HG02798 (cell line): ENCODE results near the gene CDH13.

Experiments
- ATAC-seq: cut with Tn5 transposase; IDR thresholded peaks from one replicate; pipeline ENCODE4 v1.9.1; 2021; ENCODE audit warnings: mild to moderate bottlenecking; ENCODE audit not compliant: unreplicated experiment, poor library complexity

Gene CDH13

DNA sequence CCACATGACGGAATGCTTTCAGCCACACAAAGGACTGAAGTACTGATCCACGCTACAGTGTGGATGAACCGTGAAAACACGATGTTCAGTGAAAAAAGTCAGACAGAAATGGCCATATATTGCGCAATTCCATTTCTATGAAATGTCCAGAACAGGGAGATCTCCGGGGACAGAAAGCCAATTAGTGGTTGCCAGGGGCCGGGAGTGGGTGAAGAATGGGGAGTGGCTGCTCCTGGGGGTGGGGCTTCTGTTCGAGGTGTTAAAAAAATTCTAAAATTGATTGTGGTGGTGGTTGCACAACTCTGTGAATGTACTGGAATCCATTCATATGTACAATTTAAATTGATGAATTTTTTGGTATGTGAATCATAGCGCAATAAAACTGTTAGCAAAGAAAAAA is 1026.2 kb downstream of the CDH13 start:
- ATAC-seq = no peak

GRCh38 chr16:83653785-83654184 is 1027.0 kb downstream of the CDH13 start:
- ATAC-seq = no peak

DNA sequence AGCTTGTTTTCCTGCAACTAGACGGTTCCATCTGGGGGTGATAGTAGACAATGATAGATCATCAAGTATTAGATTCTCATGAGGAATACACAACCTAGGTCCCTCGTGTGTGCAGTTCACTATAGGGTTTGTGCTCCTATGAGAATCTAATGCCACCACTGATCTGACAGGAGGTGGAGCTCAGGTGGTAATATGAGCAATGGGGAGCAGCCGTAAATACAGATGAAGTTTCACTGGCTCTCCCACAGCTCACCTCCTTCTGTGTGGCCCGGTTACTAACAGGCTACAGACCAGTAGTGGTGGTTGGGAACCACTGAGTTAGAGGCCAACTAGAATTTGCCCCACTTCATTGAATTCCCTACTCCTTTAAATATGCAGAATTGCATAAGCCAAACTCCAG is 1033.5 kb downstream of the CDH13 start:
- ATAC-seq = no peak

- ATAC-seq = no peak
These were observed 1034.9 kb downstream of the CDH13 start for GRCh38 chr16:83661656-83662055.

DNA sequence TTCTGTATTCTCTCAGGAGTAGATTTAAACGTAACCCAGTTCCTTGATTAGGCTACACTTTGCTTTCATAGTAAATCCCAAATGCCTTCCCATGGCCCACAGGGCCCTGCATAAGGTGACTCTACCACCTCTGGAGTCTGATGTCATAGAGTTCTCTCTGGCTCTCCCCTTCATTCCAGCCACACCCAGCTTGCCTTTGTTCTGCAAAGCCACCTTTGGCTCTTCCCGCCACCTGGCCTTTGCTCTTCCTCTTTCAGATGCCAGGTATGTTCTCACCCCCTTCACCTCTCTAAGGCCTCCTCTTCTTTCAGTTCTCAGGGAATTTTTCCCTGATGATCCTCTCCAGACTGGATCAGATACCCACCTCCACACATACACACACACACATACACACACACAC is 1039.7 kb downstream of the CDH13 start:
- ATAC-seq = no peak

GRCh38 chr16:83669456-83669855 is 1042.7 kb downstream of the CDH13 start:
- no peak for ATAC-seq

DNA sequence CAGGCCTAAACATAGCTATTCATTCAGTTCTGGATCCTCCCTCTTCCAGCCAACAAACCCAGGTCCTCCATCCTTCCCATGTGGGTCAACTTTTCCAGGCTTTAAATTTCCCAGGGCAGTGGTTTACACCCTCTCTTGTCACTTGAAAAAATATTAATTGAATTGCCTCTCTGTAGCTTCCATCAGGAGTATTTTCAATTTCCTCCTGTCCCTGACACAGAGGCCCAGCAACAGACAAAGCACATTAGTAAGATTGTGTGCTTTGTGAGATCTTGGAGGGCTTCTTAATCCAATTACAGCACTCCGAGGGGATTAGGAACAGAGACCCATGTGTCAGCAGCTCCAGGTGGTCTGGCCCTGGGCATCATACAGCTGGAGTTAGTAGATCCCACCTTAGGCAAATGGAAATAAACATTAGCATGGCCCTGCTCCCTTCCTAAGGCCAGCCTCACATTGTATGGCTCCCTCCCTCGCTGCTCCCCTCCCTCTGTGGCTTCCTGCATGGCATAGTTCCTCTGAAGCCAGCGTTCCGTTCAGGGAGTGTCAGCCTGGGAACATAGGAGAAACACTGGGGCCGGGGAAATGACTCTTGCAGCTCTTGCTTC is 1048.3 kb downstream of the CDH13 start:
- no peak for ATAC-seq

- ATAC-seq = no peak
These were observed 1049.3 kb downstream of the CDH13 start for GRCh38 chr16:83676086-83676485.

- no peak for ATAC-seq
These were observed 1054.2 kb downstream of the CDH13 start for GRCh38 chr16:83680980-83681379.

GRCh38 chr16:83681381-83681956 is 1054.7 kb downstream of the CDH13 start:
- no peak for ATAC-seq

GRCh38 chr16:83682116-83682867 is 1055.5 kb downstream of the CDH13 start:
- ATAC-seq = no peak

DNA sequence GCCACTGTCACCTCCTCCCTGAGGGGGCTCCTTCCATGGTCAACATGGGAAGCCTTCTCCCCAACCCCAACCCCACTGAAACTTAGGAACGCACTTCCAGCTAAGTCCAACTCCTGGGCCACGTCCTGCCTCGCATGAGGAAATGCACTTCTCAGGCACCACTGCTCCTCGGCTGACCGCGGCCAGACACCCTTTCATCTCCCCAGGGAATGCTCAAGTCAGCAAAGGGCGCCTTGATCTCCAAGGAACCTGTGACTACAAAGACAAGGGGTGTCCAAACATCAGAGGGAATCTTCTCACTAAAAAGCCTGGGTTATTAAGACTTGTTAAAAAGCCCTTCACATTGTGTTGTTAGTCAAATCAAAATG is 1056.1 kb downstream of the CDH13 start:
- ATAC-seq = no peak

- ATAC-seq = no peak
These were observed 1058.9 kb downstream of the CDH13 start for GRCh38 chr16:83685615-83686165.

DNA sequence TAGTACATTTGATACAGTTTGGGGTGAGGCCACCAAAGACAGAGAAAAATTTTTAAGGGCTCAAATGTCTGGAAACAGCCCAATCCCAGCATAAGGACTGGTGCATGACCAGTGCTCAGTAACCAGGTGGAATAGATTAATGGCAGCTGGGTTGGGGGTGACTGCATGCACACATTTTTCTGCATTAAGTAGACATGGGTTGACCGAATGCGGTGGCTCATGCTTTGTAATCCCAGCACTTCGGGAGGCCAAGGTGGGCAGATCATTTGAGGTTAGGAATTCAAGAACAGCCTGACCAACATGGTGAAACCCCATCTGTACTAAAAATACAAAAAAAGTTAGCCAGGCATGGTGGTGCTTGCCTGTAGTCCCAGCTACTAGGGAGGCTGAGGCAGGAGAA is 1060.0 kb downstream of the CDH13 start:
- ATAC-seq = no peak

- ATAC-seq = peak; percentile 43
These were observed 1062.6 kb downstream of the CDH13 start for GRCh38 chr16:83689385-83689831.

DNA sequence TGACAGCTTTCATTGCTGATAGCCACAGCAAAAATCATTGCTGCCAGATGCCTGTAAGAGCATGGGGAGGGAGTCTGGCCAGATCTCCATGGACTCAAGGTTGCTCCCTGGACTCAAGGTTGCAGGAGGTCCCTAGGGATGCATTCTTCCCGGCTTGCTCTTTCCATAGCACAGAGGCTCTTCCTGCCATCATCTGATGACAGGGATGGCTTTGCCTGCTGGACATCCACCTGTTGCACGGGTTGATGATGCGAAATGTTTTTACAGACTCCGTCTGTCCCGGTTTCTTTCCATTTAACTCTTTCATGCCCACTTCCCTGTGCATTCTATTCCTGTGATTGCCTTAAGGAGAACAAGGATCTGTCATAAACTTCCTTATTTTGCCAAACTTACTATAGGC is 1065.5 kb downstream of the CDH13 start:
- no peak for ATAC-seq

GRCh38 chr16:83698964-83699363 is 1072.2 kb downstream of the CDH13 start:
- no peak for ATAC-seq

DNA sequence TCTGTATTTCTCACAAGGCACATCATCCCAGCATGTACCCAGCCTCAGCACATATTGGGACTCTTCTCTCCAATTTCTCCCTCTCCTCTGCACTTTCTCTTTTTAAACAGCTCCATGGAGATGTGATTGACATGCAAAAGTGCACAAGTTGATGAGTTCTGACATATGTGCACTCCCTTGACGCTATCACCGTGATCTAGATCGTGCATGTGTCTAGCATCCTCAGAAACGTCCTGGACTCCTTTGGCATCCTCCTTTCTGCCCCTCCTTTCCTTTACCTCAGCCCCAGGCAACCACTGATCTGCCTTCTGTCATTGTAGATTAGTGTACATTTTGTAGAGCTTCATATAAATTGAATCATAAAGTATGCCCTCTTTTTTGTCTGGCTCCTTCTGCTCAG is 1073.0 kb downstream of the CDH13 start:
- ATAC-seq = no peak

- no peak for ATAC-seq
These were observed 1074.1 kb downstream of the CDH13 start for GRCh38 chr16:83700918-83701317.

DNA sequence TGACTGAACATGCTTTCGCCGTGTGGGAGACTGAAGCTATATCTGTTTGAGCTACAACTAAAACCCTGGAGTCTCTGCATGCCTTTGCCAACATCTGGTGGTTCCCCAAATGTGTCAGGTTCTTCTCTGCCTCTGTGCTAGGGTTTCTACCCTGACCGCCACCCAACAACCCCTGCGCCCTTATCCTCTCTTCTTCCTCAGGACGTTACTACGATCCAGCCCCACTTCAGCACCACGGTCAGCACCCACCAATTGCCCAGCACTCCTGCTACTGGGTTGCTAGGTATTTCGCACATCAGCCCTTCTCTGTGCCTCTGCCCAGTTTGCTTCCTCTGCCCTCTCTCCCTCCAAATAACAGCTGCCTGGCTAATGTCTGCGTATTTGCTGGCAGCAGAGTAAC is 1074.7 kb downstream of the CDH13 start:
- ATAC-seq = no peak

DNA sequence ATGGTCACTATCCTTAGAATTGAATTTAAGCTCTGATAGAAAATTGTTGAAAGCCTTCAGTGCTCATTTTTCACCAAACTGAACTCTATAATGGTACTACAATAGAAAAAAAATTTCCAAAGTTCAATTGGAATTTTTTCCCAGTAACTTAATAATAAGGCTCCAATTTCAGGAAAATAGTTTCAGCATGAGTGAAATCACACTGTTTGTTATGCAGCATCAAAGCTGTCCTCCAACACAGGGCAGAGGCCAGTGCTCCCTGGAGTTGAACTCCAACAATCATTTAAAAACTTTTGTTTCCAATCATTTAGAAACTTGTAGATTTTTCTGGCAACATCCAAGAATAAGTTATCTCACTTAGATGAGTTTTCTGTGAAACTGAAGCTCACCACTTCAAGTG is 1077.9 kb downstream of the CDH13 start:
- no peak for ATAC-seq

DNA sequence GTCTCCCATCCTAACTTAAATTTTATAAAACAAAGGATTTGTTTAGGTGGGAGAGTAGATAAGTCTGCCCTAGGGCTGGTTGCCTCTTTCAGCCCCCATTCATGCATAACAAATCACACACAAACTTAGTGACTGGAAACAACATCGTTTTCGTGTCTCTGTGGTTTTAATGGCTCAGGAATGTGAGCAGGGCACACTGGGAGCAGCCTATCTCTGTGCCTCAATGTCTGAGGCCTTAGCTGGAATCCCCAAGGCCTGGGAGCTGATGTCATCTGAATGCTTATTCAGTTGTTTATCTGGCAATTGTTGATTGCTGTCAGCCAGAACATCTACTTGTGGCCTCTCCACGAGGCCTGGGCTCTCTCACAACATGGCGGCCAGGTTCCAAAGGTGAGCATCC is 1079.1 kb downstream of the CDH13 start:
- ATAC-seq = no peak
